NB4 (cell line): ENCODE measurements around the gene CNBP.
"Not testable (repeated sequence)": the region's sequence is repeated elsewhere in the genome, so short reads cannot be mapped to it uniquely, and the experiment has no call there.

Experiments
- DNase-seq: peaks from one replicate; pipeline ENCODE4 v3.0.0; 2010; ENCODE audit warnings: low read depth
- H3K4me3 ChIP-seq: one replicate; pipeline ENCODE4 v1.5.1; 2011; ENCODE audit warnings: mild to moderate bottlenecking, low read depth, low read length, moderate library complexity
- CTCF ChIP-seq: IDR thresholded peaks from one replicate; pipeline ENCODE4 v1.5.1; 2012; ENCODE audit warnings: low read depth, low read length
- MAX ChIP-seq: IDR thresholded peaks from 2 replicates; pipeline ENCODE4 v1.6.1; 2011; ENCODE audit warnings: low read depth, low read length
- MYC ChIP-seq: IDR thresholded peaks from 2 replicates; pipeline ENCODE4 v1.6.1; 2011; ENCODE audit warnings: low read depth, low read length
- POLR2A ChIP-seq: IDR thresholded peaks from 2 replicates; pipeline ENCODE4 v1.6.1; 2011; ENCODE audit warnings: mild to moderate bottlenecking; ENCODE audit not compliant: insufficient read length; ENCODE audit errors: extremely low read depth

Gene CNBP

GRCh38 chr3:129224984-129225393, 41.3 kb upstream of the CNBP start:
- H3K4me3 ChIP-seq = peak overlapping the region; percentile 22
- DNase-seq = peak; percentile 86
- TF ChIP-seq CTCF (no peak), MYC (no peak), MAX (no peak), POLR2A (no peak)

- DNase-seq, H3K4me3 ChIP-seq: not testable (repeated sequence)
These were observed 40.7 kb upstream of the CNBP start for GRCh38 chr3:129224387-129224786.

GRCh38 chr3:129218742-129219141, 35.0 kb upstream of the CNBP start:
- no peak overlapping the region for H3K4me3 ChIP-seq
- DNase-seq = no peak
- no peak for TF ChIP-seq MAX
- TF ChIP-seq CTCF = no peak
- no peak for TF ChIP-seq POLR2A
- no peak for TF ChIP-seq MYC

GRCh38 chr3:129213238-129213637, 29.5 kb upstream of the CNBP start:
- no peak for DNase-seq
- TF ChIP-seq CTCF = no peak
- no peak for TF ChIP-seq MYC
- H3K4me3 ChIP-seq = no peak overlapping the region

GRCh38 chr3:129211772-129212171, 28.1 kb upstream of the CNBP start:
- TF ChIP-seq CTCF (no peak), MAX (no peak), MYC (no peak), POLR2A (no peak)
- no peak for DNase-seq
- H3K4me3 ChIP-seq = no peak overlapping the region

GRCh38 chr3:129211345-129211744, 27.6 kb upstream of the CNBP start:
- no peak overlapping the region for H3K4me3 ChIP-seq
- TF ChIP-seq MAX (no peak), MYC (no peak), POLR2A (no peak), CTCF (no peak)
- no peak for DNase-seq

GRCh38 chr3:129207479-129207878, 23.8 kb upstream of the CNBP start:
- H3K4me3 ChIP-seq = no peak overlapping the region
- DNase-seq = no peak
- no peak for TF ChIP-seq POLR2A
- no peak for TF ChIP-seq MYC
- no peak for TF ChIP-seq CTCF
- no peak for TF ChIP-seq MAX
